ENCODE data around the gene GALNT2. TPM values are rescaled to one million over a fixed set of nuclear protein-coding genes. Genes with fewer than 3 reads are reported as not detected.

The GALNT2 gene
- total and polyA plus RNA-seq, 4 donors, result 47.5 to 182 (median 114) TPM

DNA sequence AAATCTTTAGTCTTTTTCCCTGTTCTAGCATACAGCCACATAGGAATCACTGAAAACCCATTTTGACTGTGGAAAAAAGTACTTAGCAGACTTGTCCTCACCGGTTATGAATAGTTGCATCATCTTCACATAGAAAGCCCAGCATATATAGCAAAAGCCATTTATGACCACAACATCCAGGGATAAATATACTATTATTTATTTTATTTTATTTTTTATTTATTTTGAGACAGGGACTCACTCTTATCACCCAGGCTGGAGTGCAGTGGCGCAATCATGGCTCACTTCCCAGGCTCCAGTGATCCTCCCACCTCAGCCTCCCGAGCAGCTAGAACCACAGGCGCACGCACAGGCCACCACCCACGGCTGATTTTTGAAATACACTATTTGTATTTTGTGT is 175.3 kb downstream of the GALNT2 start:
- H3K4me1 ChIP-seq (ENCODE audit: control insufficient read depth in 4 of 4, insufficient read depth in 4 of 4, low read length in 3 of 4), result no peaks in the 10 kb centered on the region
- 93% methylated on average over 6 of the region's 6 CpGs for WGBS

DNA sequence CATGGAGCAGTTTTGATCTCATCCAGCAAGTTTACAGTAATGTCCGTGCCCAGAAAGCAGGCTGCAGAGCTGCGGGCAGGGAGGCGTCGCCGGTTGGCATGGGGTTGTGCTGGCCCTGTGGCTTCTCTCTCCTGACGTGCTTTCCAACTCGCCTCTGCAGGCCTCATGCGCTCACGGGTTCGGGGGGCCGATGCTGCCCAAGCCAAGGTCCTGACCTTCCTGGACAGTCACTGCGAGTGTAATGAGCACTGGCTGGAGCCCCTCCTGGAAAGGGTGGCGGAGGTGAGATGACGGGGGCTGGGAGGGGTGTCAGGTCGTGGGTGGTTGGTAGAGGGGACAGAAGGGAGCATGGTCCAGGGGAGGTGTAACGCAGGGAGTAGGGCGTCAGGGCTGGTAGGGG is 176.1 kb downstream of the GALNT2 start:
- TF ChIP-seq, protein P1, sequence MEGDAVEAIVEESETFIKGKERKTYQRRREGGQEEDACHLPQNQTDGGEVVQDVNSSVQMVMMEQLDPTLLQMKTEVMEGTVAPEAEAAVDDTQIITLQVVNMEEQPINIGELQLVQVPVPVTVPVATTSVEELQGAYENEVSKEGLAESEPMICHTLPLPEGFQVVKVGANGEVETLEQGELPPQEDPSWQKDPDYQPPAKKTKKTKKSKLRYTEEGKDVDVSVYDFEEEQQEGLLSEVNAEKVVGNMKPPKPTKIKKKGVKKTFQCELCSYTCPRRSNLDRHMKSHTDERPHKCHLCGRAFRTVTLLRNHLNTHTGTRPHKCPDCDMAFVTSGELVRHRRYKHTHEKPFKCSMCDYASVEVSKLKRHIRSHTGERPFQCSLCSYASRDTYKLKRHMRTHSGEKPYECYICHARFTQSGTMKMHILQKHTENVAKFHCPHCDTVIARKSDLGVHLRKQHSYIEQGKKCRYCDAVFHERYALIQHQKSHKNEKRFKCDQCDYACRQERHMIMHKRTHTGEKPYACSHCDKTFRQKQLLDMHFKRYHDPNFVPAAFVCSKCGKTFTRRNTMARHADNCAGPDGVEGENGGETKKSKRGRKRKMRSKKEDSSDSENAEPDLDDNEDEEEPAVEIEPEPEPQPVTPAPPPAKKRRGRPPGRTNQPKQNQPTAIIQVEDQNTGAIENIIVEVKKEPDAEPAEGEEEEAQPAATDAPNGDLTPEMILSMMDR (IDR thresholded peaks at IDR 0.05; ENCODE audit: low read depth, low read length, missing input control), result no peak
- TF ChIP-seq GABPA (IDR thresholded peaks at IDR 0.05 in 1 of 2, conservative IDR thresholded peaks at IDR 0.05 in 1 of 2) (no peak), YY1 (IDR thresholded peaks at IDR 0.05) (no peak), JUND (IDR thresholded peaks at IDR 0.05) (no peak), FOXA1 (IDR thresholded peaks at IDR 0.05) (no peak), HNF4G (IDR thresholded peaks at IDR 0.05) (no peak)
- TF ChIP-seq, protein P2, sequence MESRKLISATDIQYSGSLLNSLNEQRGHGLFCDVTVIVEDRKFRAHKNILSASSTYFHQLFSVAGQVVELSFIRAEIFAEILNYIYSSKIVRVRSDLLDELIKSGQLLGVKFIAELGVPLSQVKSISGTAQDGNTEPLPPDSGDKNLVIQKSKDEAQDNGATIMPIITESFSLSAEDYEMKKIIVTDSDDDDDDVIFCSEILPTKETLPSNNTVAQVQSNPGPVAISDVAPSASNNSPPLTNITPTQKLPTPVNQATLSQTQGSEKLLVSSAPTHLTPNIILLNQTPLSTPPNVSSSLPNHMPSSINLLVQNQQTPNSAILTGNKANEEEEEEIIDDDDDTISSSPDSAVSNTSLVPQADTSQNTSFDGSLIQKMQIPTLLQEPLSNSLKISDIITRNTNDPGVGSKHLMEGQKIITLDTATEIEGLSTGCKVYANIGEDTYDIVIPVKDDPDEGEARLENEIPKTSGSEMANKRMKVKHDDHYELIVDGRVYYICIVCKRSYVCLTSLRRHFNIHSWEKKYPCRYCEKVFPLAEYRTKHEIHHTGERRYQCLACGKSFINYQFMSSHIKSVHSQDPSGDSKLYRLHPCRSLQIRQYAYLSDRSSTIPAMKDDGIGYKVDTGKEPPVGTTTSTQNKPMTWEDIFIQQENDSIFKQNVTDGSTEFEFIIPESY (IDR thresholded peaks at IDR 0.05), result no peak
- TF ChIP-seq, protein P3, sequence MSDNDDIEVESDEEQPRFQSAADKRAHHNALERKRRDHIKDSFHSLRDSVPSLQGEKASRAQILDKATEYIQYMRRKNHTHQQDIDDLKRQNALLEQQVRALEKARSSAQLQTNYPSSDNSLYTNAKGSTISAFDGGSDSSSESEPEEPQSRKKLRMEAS (IDR thresholded peaks at IDR 0.05), result no peak
- TF ChIP-seq, protein P4, sequence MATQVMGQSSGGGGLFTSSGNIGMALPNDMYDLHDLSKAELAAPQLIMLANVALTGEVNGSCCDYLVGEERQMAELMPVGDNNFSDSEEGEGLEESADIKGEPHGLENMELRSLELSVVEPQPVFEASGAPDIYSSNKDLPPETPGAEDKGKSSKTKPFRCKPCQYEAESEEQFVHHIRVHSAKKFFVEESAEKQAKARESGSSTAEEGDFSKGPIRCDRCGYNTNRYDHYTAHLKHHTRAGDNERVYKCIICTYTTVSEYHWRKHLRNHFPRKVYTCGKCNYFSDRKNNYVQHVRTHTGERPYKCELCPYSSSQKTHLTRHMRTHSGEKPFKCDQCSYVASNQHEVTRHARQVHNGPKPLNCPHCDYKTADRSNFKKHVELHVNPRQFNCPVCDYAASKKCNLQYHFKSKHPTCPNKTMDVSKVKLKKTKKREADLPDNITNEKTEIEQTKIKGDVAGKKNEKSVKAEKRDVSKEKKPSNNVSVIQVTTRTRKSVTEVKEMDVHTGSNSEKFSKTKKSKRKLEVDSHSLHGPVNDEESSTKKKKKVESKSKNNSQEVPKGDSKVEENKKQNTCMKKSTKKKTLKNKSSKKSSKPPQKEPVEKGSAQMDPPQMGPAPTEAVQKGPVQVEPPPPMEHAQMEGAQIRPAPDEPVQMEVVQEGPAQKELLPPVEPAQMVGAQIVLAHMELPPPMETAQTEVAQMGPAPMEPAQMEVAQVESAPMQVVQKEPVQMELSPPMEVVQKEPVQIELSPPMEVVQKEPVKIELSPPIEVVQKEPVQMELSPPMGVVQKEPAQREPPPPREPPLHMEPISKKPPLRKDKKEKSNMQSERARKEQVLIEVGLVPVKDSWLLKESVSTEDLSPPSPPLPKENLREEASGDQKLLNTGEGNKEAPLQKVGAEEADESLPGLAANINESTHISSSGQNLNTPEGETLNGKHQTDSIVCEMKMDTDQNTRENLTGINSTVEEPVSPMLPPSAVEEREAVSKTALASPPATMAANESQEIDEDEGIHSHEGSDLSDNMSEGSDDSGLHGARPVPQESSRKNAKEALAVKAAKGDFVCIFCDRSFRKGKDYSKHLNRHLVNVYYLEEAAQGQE (IDR thresholded peaks at IDR 0.05), result no peak
- H3K36me3 ChIP-seq (ENCODE audit: control insufficient read depth in 4 of 4, insufficient read depth in 3 of 4, low read depth in 1 of 4, low read length in 3 of 4), result peaks cover 9 to 54% (median 33%) of the 10 kb centered on the region in 4 donors

More for the DNA sequence above, 175.3 kb downstream of the GALNT2 start:
- DNase-seq (ENCODE audit: low spot score), result no peak
- no peak overlapping the region for H3K4me3 ChIP-seq (ENCODE audit: low read depth in 1 of 3, low read length in 3 of 3)
- H3K9ac ChIP-seq (ENCODE audit: low read depth in 1 of 2, low read length in 2 of 2), result no peak overlapping the region
- H3K27me3 ChIP-seq (ENCODE audit: control insufficient read depth in 4 of 4, insufficient read depth in 4 of 4, low read length in 3 of 4), result no peaks in the 10 kb centered on the region
- TF ChIP-seq GABPA (IDR thresholded peaks at IDR 0.05 in 1 of 2, conservative IDR thresholded peaks at IDR 0.05 in 1 of 2), result no peak
- TF ChIP-seq NR2F2 (IDR thresholded peaks at IDR 0.05), result no peak
- peaks cover 9 to 54% (median 35%) of the 10 kb centered on the region in 4 donors for H3K36me3 ChIP-seq (ENCODE audit: control insufficient read depth in 4 of 4, insufficient read depth in 3 of 4, low read depth in 1 of 4, low read length in 3 of 4)
- H3K9me3 ChIP-seq (ENCODE audit: control insufficient read depth in 4 of 4, low read length in 3 of 4), result no peaks in the 10 kb centered on the region
- H3K27ac ChIP-seq (ENCODE audit: low read depth in 1 of 2, low read length in 2 of 2), result no peak overlapping the region

More for the DNA sequence above, 176.1 kb downstream of the GALNT2 start:
- Histone ChIP-seq H3K27ac (ENCODE audit: low read depth in 1 of 2, low read length in 2 of 2) (no peak overlapping the region), H3K9ac (ENCODE audit: low read depth in 1 of 2, low read length in 2 of 2) (no peak overlapping the region), H3K4me3 (ENCODE audit: low read depth in 1 of 3, low read length in 3 of 3) (no peak overlapping the region), H3K27me3 (ENCODE audit: control insufficient read depth in 4 of 4, insufficient read depth in 4 of 4, low read length in 3 of 4) (no peaks in the 10 kb centered on the region), H3K4me1 (ENCODE audit: control insufficient read depth in 4 of 4, insufficient read depth in 4 of 4, low read length in 3 of 4) (no peaks in the 10 kb centered on the region), H3K9me3 (ENCODE audit: control insufficient read depth in 4 of 4, low read length in 3 of 4) (no peaks in the 10 kb centered on the region)
- 96% methylated on average over 17 of the region's 17 CpGs for WGBS
- DNase-seq (ENCODE audit: low spot score), result no peak
